Tibial artery (tissue), 4 donors: ENCODE measurements around the gene CAP2.

Source experiments
- DNase-seq, 2 donors: peaks; one replicate each; pipeline ENCODE4 v3.0.0-alpha.2; 2019
- H3K27ac ChIP-seq, 2 donors: fragments of 200-600 bp; sonication (generic) in 1 of 2; 1 replicate in 1 of 2; 2 replicates in 1 of 2; pipeline ENCODE4 v1.5.1; 2018 to 2019; ENCODE audit warnings: mild to moderate bottlenecking in 1 of 2
- H3K27me3 ChIP-seq, 2 donors: fragments of 200-600 bp; sonication (generic) in 1 of 2; one replicate each; pipeline versions ENCODE4 v1.5.1 to v1.6.0; 2016 to 2019
- H3K36me3 ChIP-seq, 3 donors: fragments of 200-600 bp; sonication (generic) in 2 of 3; one replicate each; pipeline ENCODE4 v1.5.1; 2016 to 2019; ENCODE audit warnings: mild to moderate bottlenecking in 2 of 3
- H3K4me1 ChIP-seq, 4 donors: fragments of 200-600 bp; sonication (generic) in 2 of 4; 1 replicate in 3 of 4; 2 replicates in 1 of 4; pipeline ENCODE4 v1.5.1; 2016 to 2019
- H3K4me3 ChIP-seq, 2 donors: fragments of 200-600 bp; sonication (generic) in 1 of 2; 1 replicate in 1 of 2; 2 replicates in 1 of 2; pipeline ENCODE4 v1.5.1; 2018 to 2019; ENCODE audit warnings: mild to moderate bottlenecking in 2 of 2
- H3K9me3 ChIP-seq, 3 donors: fragments of 200-600 bp; sonication (generic) in 1 of 3; one replicate each; pipeline ENCODE4 v1.5.1; 2016 to 2019
- intact Hi-C: fragments of 100-400 bp; cut with DNase I; formaldehyde crosslinking; loops from one replicate; pipeline ENCODE4 v1.15.0; 2023; ENCODE audit warnings: low total_unique reads
- TF ChIP-seq, protein P1 (sequence below), 2 experiments: fragments of 200-600 bp in 1 of 2; fragments of 450-650 bp in 1 of 2; IDR thresholded peaks; one replicate each; pipeline ENCODE4 v1.5.1; 2017 to 2019; ENCODE audit warnings: antibody characterized with exemption in 2 of 2, mild to moderate bottlenecking in 1 of 2, moderate library complexity in 1 of 2

Gene CAP2

DNA sequence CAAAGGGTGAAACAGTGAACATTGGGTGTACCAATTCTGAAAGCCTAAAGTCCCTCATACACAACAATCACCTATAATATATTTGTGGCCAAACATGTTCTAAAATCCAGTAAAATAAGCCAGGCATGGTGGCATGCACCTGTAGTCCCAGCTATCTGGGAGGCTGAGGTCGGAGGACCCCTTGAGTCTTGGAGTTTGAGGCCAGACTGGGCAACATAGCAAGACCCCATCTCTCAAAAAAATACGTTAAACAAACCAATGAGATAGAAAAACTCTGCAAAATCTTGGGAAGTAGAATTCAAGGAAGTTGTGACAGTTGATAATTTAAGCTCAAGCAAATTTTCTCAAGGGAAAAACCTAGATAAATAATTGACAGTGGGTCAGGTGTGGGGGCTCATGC, 92.6 kb downstream of the CAP2 start:
- H3K27me3 ChIP-seq = no peaks in the 10 kb centered on the region
- H3K27ac ChIP-seq = no peak overlapping the region
- no peak for DNase-seq
- no peaks in the 10 kb centered on the region for H3K36me3 ChIP-seq
- no peak overlapping the region for H3K4me3 ChIP-seq
- intact Hi-C loops = no loop called here
- TF ChIP-seq, protein P1, sequence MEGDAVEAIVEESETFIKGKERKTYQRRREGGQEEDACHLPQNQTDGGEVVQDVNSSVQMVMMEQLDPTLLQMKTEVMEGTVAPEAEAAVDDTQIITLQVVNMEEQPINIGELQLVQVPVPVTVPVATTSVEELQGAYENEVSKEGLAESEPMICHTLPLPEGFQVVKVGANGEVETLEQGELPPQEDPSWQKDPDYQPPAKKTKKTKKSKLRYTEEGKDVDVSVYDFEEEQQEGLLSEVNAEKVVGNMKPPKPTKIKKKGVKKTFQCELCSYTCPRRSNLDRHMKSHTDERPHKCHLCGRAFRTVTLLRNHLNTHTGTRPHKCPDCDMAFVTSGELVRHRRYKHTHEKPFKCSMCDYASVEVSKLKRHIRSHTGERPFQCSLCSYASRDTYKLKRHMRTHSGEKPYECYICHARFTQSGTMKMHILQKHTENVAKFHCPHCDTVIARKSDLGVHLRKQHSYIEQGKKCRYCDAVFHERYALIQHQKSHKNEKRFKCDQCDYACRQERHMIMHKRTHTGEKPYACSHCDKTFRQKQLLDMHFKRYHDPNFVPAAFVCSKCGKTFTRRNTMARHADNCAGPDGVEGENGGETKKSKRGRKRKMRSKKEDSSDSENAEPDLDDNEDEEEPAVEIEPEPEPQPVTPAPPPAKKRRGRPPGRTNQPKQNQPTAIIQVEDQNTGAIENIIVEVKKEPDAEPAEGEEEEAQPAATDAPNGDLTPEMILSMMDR (IDR thresholded peaks at IDR 0.05) = no peak
- peaks cover 0 to 8% (median 6%) of the 10 kb centered on the region in 4 donors for H3K4me1 ChIP-seq
- no peaks in the 10 kb centered on the region for H3K9me3 ChIP-seq

DNA sequence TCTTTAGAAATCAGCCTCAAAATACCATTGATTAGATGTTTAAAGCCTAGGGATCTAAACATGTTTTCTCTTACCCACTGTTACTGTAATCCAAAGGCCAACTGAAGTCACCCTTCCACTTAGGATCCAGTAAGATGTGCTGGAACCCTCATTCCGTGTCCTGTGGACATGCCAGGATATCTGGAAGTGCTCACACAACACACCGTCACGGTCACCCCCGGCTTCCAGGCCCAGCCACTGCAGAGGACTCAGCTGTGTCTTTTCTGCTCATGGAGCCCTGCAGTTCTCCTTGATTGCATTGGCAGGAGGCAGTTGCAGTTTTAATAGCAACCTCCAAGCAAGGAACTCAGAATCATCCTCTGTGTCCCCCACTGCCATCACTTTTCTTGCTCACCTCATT, 93.3 kb downstream of the CAP2 start:
- Histone ChIP-seq H3K9me3 (no peaks in the 10 kb centered on the region), H3K36me3 (no peaks in the 10 kb centered on the region), H3K4me3 (no peak overlapping the region), H3K4me1 (peaks cover 0 to 16% (median 13%) of the 10 kb centered on the region in 4 donors), H3K27me3 (no peaks in the 10 kb centered on the region), H3K27ac (no peak overlapping the region)
- no peak for DNase-seq
- intact Hi-C loops = no loop called here
- TF ChIP-seq, protein P1 (IDR thresholded peaks at IDR 0.05) = no peak

DNA sequence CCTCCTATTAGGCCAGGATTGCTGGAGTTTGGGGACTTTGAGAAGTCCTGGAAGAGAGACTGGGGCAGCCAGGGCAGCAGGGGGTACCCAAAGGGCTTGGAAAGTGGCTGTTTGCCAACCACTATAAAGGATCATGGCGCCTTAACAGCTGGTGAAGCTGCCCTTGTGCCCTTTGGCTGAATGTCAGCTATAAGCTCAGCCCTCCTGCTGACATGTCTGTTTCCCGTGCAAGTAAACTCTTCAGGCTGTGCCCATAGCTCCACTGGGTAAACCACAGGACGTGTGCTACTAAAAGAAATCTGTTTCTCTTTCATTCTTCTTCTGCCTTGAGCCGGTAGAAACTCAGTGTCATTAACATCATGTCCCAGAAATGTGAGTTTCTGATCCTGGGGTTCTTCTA, 97.3 kb downstream of the CAP2 start:
- DNase-seq = no peak
- peak overlapping the region in 1 of 2 donors; percentile 68 for H3K27ac ChIP-seq
- peaks cover 0 to 49% (median 27%) of the 10 kb centered on the region in 4 donors for H3K4me1 ChIP-seq
- no peaks in the 10 kb centered on the region for H3K27me3 ChIP-seq
- H3K36me3 ChIP-seq = no peaks in the 10 kb centered on the region
- intact Hi-C loops = no loop called here
- H3K9me3 ChIP-seq = no peaks in the 10 kb centered on the region
- H3K4me3 ChIP-seq = no peak overlapping the region
- TF ChIP-seq, protein P1 (IDR thresholded peaks at IDR 0.05) = no peak

DNA sequence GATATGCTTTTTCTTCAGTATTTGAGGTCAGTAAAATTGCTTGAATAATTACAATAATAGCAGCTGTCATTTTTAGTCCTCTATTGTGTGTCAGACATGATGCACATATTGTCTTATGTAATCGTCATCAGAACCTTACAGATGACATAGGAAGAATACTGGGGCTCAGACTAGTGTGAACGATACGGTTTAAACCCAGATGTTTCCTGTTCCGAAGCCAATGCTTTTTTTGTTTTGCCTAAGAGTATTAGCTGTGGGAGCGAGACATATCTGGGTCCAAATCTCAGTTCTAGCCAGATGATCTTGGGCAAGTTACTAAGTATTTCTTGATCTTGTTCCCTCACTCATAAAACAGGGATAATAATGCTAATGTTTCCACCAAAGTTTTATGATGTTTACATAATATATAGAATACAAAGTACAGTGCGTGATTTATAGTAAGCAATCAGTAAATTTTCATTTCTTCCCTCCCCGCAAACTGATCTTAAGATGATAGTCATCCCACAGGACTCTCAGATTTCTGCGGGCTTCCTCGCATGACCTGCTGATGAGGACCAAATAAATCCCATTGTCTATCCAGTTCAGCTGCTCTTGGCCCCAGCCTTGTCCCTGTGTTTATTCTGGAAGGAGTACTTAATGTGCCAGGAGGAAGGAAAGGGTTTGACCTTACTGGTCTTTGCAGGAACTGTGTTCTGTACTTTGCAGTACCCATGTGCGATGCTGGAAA, 98.2 kb downstream of the CAP2 start:
- TF ChIP-seq, protein P1 (IDR thresholded peaks at IDR 0.05) = no peak
- Histone ChIP-seq H3K27ac (peak overlapping the region; percentile 20 to 68), H3K4me3 (no peak overlapping the region), H3K4me1 (peaks cover 0 to 49% (median 27%) of the 10 kb centered on the region in 4 donors), H3K36me3 (no peaks in the 10 kb centered on the region), H3K9me3 (no peaks in the 10 kb centered on the region), H3K27me3 (no peaks in the 10 kb centered on the region)
- DNase-seq = peak in 1 of 2 donors; percentile 24
- intact Hi-C loops = no loop called here

DNA sequence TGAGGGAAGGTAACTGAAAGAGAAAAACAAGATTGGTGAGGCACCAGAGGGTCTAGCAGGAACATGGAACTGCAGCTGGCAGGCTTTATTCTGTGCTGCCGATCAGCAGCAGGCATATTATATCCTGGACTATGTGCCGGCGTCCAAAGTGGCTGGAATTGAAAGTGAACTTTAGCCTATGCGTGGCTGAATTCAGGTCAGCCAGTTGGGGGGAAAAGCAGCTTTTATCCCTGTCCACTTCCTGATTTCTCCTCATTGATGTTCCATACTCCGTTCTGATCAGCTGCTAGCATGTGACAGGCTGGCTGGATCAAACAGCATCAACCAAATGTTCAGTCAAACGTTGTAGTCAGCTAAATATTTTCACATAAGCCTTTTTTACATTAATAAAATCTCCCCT, 99.0 kb downstream of the CAP2 start:
- TF ChIP-seq, protein P1 (IDR thresholded peaks at IDR 0.05) = no peak
- Histone ChIP-seq H3K4me1 (peaks cover 0 to 49% (median 27%) of the 10 kb centered on the region in 4 donors), H3K9me3 (no peaks in the 10 kb centered on the region), H3K27me3 (no peaks in the 10 kb centered on the region), H3K4me3 (no peak overlapping the region), H3K27ac (peak overlapping the region; percentile 20 to 68), H3K36me3 (no peaks in the 10 kb centered on the region)
- no peak for DNase-seq
- intact Hi-C loops = no loop called here
